Measurements from ENCODE around the gene ERMARD. TPM values are rescaled to one million over a fixed set of nuclear protein-coding genes. Genes with fewer than 3 reads are reported as not detected.

Gene ERMARD
- total RNA-seq, 2 experiments from 2014 or later: 24.9 to 26.6 TPM

DNA sequence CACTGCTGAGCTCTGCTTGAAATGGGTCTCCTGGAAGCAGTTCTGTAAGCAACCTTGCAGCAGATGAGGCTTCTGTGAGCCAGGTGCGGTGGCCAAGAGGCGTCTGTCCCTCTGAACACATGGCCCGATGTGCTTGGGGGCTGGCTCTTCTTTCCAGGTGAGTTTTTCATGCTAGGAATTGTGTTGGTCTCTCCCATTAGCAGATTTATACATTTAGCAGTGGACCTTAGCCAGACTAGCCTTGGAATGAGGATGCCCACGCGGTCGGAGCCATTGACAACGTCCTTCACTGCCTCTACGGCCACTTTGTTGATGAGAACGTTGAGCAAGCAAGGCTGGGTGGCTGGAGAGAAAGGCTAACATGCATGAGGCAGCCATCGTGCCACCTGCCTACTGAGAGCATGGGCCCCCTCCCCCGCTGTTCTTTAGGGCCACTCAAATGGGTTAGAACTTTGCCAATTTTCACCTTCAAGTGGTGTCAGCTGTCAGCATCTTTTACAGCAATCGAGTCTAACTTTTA is 33.5 kb downstream of the ERMARD start:
- peaks cover 5% of the 10 kb centered on the region for H3K4me1 Mint-ChIP-seq (ENCODE audit: low read depth)
- H3K27me3 Mint-ChIP-seq: peaks cover 6% of the 10 kb centered on the region
- DNase-seq (no peak), ATAC-seq (no peak)
- no peak overlapping the region for H3K27ac Mint-ChIP-seq
- peaks cover 27% of the 10 kb centered on the region for H3K36me3 Mint-ChIP-seq (ENCODE audit: low read depth)
- intact Hi-C loops (cut with micrococcal nuclease): no loop called here
- no peak overlapping the region for H3K4me3 Mint-ChIP-seq
- TF ChIP-seq CTCF (IDR thresholded peaks at IDR 0.05): no peak
- H3K9me3 Mint-ChIP-seq: peaks cover 1% of the 10 kb centered on the region
- CTCF ChIA-PET: no interaction called here
- POLR2A ChIA-PET: no interaction called here

- no peak for ATAC-seq
- no peak for DNase-seq
- intact Hi-C loops (cut with micrococcal nuclease): no loop called here
- Mint-ChIP-seq H3K9me3 (peaks cover 1% of the 10 kb centered on the region), H3K36me3 (ENCODE audit: low read depth) (peaks cover 24% of the 10 kb centered on the region), H3K4me3 (no peak overlapping the region), H3K27ac (no peak overlapping the region), H3K27me3 (peaks cover 9% of the 10 kb centered on the region), H3K4me1 (ENCODE audit: low read depth) (peaks cover 8% of the 10 kb centered on the region)
- ChIA-PET CTCF (no interaction called here), POLR2A (no interaction called here)
- TF ChIP-seq CTCF (IDR thresholded peaks at IDR 0.05): no peak
These were observed 34.1 kb downstream of the ERMARD start for GRCh38 chr6:169785566-169785965.

DNA sequence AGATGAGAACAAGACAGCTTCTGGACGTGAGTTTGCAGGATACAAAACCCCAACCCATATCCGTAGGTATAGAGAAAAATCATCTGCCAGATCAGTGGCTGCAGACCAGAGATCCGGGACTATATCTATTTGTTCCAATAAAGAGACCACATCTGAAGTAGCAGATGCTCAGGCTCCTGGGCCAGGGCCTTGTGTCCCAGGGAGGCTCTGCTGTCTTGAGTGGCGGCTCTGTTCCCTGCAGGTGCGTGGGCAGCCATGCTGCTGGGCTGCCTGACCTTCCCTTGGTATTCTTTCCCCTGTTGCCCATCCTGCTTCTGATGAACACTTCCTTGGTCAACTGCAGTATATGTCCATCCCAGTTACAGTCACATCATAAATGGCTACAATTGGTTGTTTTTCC is 34.9 kb downstream of the ERMARD start:
- ATAC-seq (no peak), DNase-seq (no peak)
- H3K27ac Mint-ChIP-seq: no peak overlapping the region
- ChIA-PET CTCF (no interaction called here), POLR2A (no interaction called here)
- no peaks in the 10 kb centered on the region for H3K9me3 Mint-ChIP-seq
- intact Hi-C loops (cut with micrococcal nuclease): no loop called here
- TF ChIP-seq CTCF (IDR thresholded peaks at IDR 0.05): no peak
- peaks cover 15% of the 10 kb centered on the region for H3K27me3 Mint-ChIP-seq
- H3K4me1 Mint-ChIP-seq (ENCODE audit: low read depth): peaks cover 11% of the 10 kb centered on the region
- peaks cover 18% of the 10 kb centered on the region for H3K36me3 Mint-ChIP-seq (ENCODE audit: low read depth)
- H3K4me3 Mint-ChIP-seq: no peak overlapping the region

- Mint-ChIP-seq H3K36me3 (ENCODE audit: low read depth) (peaks cover 13% of the 10 kb centered on the region), H3K27me3 (peaks cover 27% of the 10 kb centered on the region), H3K9me3 (no peaks in the 10 kb centered on the region), H3K4me3 (no peak overlapping the region), H3K27ac (no peak overlapping the region), H3K4me1 (ENCODE audit: low read depth) (peaks cover 11% of the 10 kb centered on the region)
- TF ChIP-seq CTCF (IDR thresholded peaks at IDR 0.05): no peak
- ChIA-PET POLR2A (interaction anchor here (0.6 to 0.8 kb wide), 2 partner anchors 13 to 747 kb away, joined by 3 read pairs; no protein-coding TSS in a partner anchor), CTCF (interaction anchor here (3.9 to 4.3 kb wide), 2 partner anchors 17 to 43 kb away, joined by 20 to 65 read pairs; no protein-coding TSS in a partner anchor)
- no peak for ATAC-seq
- intact Hi-C loops (cut with micrococcal nuclease): no loop called here
- no peak for DNase-seq
These were observed 36.4 kb downstream of the ERMARD start for GRCh38 chr6:169787797-169788196.

DNA sequence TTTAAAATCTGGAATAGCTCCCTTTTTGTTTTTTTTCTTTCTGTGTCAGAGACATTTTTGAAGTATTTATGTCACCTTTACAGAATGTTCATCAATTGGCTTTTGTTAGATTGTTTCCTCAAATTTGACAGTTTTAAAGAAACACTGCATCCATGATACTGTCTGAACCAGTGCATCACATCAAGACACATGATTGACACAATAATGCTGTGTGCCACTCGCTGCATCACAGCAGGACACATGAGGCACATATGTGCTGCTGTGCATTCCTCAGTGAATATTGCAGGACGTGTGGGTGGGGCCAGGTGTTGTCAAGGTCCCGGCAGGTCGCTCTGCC is 37.4 kb downstream of the ERMARD start:
- no peak for TF ChIP-seq CTCF (IDR thresholded peaks at IDR 0.05)
- Mint-ChIP-seq H3K27me3 (peaks cover 35% of the 10 kb centered on the region), H3K27ac (no peak overlapping the region), H3K4me3 (no peak overlapping the region), H3K9me3 (no peaks in the 10 kb centered on the region), H3K4me1 (ENCODE audit: low read depth) (peaks cover 11% of the 10 kb centered on the region), H3K36me3 (ENCODE audit: low read depth) (peaks cover 7% of the 10 kb centered on the region)
- ATAC-seq: no peak
- POLR2A ChIA-PET: interaction anchor here (0.7 kb wide), 1 partner anchor 648 kb away, joined by 3 read pairs; no protein-coding TSS in a partner anchor
- intact Hi-C loops (cut with micrococcal nuclease): no loop called here
- CTCF ChIA-PET: interaction anchor here (1.2 to 4.3 kb wide), 11 partner anchors 9 to 741 kb away, joined by 3 to 65 read pairs (median 8); no protein-coding TSS in a partner anchor
- DNase-seq: no peak

All from activated CD8-positive, alpha-beta T cell treated with anti-CD3 and anti-CD28 coated beads for 36 hours (primary cell).